PC-3 (cell line): ENCODE measurements around the gene RXRA.

Experiments used
- CTCF ChIP-seq: fragments of 300-600 bp; sonication (generic); conservative IDR thresholded peaks from 2 replicates; pipeline ENCODE4 v1.5.1; 2017; ENCODE audit warnings: antibody characterized with exemption, low read depth, mild to moderate bottlenecking, low read length
- EZH2phosphoT487 ChIP-seq: fragments of 300-600 bp; sonication (generic); IDR thresholded peaks from 2 replicates; pipeline ENCODE4 v1.6.1; 2018; ENCODE audit warnings: mild to moderate bottlenecking, antibody characterized with exemption, low read length, borderline replicate concordance

- TF ChIP-seq EZH2phosphoT487: no peak
- no peak for TF ChIP-seq CTCF
These were observed 129.9 kb downstream of the RXRA start for GRCh38 chr9:134455934-134456755.
